HG02981 (cell line): Measurements from ENCODE around the gene RBP5.
A peak's percentile ranks its signal among the peaks of the same experiment; 100 is the strongest.
"Not testable (repeated sequence)": the region's sequence is repeated elsewhere in the genome, so short reads cannot be mapped to it uniquely, and the experiment has no call there.

Experiments used
- ATAC-seq: cut with Tn5 transposase; IDR thresholded peaks from one replicate; pipeline ENCODE4 v1.9.1; 2021; ENCODE audit warnings: mild to moderate bottlenecking, moderate library complexity; ENCODE audit not compliant: unreplicated experiment

RBP5 gene

GRCh38 chr12:7123806-7124522 is 4.7 kb downstream of the RBP5 start:
- no peak for ATAC-seq

GRCh38 chr12:7122811-7123769 is 5.6 kb downstream of the RBP5 start:
- ATAC-seq, result no peak

- no peak for ATAC-seq
Observed at GRCh38 chr12:7121324-7121723, 7.4 kb downstream of the RBP5 start.

GRCh38 chr12:7120166-7120565 is 8.5 kb downstream of the RBP5 start:
- no peak for ATAC-seq

GRCh38 chr12:7118881-7119280 is 9.8 kb downstream of the RBP5 start:
- ATAC-seq, result no peak

- no peak for ATAC-seq
Observed at GRCh38 chr12:7117670-7118069, 11.0 kb downstream of the RBP5 start.

GRCh38 chr12:7116916-7117315 is 11.8 kb downstream of the RBP5 start:
- ATAC-seq, result no peak

- no peak for ATAC-seq
Observed at GRCh38 chr12:7116196-7116595, 12.5 kb downstream of the RBP5 start.

- ATAC-seq, result no peak
Observed at GRCh38 chr12:7114851-7115250, 13.8 kb downstream of the RBP5 start.

- ATAC-seq, result no peak
Observed at GRCh38 chr12:7114008-7114407, 14.7 kb downstream of the RBP5 start.

- ATAC-seq, result no peak
Observed at GRCh38 chr12:7113389-7113871, 15.3 kb downstream of the RBP5 start.

GRCh38 chr12:7112041-7112440 is 16.6 kb downstream of the RBP5 start:
- no peak for ATAC-seq

GRCh38 chr12:7110661-7111060 is 18.0 kb downstream of the RBP5 start:
- ATAC-seq, result no peak

GRCh38 chr12:7109572-7109920 is 19.1 kb downstream of the RBP5 start:
- ATAC-seq, result no peak

GRCh38 chr12:7108796-7109571 is 19.7 kb downstream of the RBP5 start, which contains the start of gene C1RL:
Gene C1RL (minus strand): TSS chr12:7109214. CDS start chr12:7109180, 34 bp downstream.
- ATAC-seq, result peak; percentile 34

- peak; percentile 87 for ATAC-seq
Observed at GRCh38 chr12:7108003-7108795, 20.5 kb downstream of the RBP5 start.

- no peak for ATAC-seq
Observed at GRCh38 chr12:7107636-7108002, 21.1 kb downstream of the RBP5 start.

GRCh38 chr12:7107181-7107580 is 21.5 kb downstream of the RBP5 start:
- ATAC-seq, result not testable (repeated sequence)

GRCh38 chr12:7106082-7106481 is 22.6 kb downstream of the RBP5 start:
- no peak for ATAC-seq

GRCh38 chr12:7103837-7104584 is 24.7 kb downstream of the RBP5 start:
- ATAC-seq, result no peak
